HT-29 (cell line): ENCODE measurements around the gene PRDM8. TPM values are rescaled to one million over a fixed set of nuclear protein-coding genes. Genes with fewer than 3 reads are reported as not detected.

Experiments used
- DNase-seq: peaks from one replicate; pipeline ENCODE4 v3.0.0-alpha.2; 2015; ENCODE audit warnings: low spot score
- total RNA-seq: library from RNA; depleted of rRNA; stranded (reverse); fragments of >200 nt; shearing (Covaris generic); gene quantifications from 2 replicates; pipeline ENCODE4 v1.2.3, GENCODE V29; 2014

PRDM8 gene
- total RNA-seq, 1 experiment from 2014 or later: 7.0 TPM

GRCh38 chr4:80199947-80200346, 2.6 kb downstream of the PRDM8 start:
- no peak for DNase-seq

GRCh38 chr4:80201252-80202151, 4.2 kb downstream of the PRDM8 start:
- peak; percentile 66 for DNase-seq

- peak; percentile 84 for DNase-seq
Measured at GRCh38 chr4:80202190-80202711, 4.9 kb downstream of the PRDM8 start.

GRCh38 chr4:80202741-80203553, 5.6 kb downstream of the PRDM8 start:
- DNase-seq: peak; percentile 48

- DNase-seq: no peak
Measured at GRCh38 chr4:80204433-80205011, 7.2 kb downstream of the PRDM8 start.

- no peak for DNase-seq
Measured at GRCh38 chr4:80206111-80206510, 8.8 kb downstream of the PRDM8 start.

- DNase-seq: no peak
Measured at GRCh38 chr4:80206521-80207171, 9.3 kb downstream of the PRDM8 start.

GRCh38 chr4:80207172-80207583, 9.9 kb downstream of the PRDM8 start:
- no peak for DNase-seq

- no peak for DNase-seq
Measured at GRCh38 chr4:80207664-80208063, 10.4 kb downstream of the PRDM8 start.

- DNase-seq: no peak
Measured at GRCh38 chr4:80208610-80209339, 11.5 kb downstream of the PRDM8 start.

- no peak for DNase-seq
Measured at GRCh38 chr4:80209340-80209701, 12.0 kb downstream of the PRDM8 start.

GRCh38 chr4:80210549-80210948, 13.2 kb downstream of the PRDM8 start:
- no peak for DNase-seq

GRCh38 chr4:80213117-80213815, 16.0 kb downstream of the PRDM8 start:
- peak; percentile 30 for DNase-seq

- DNase-seq: peak; percentile 53
Measured at GRCh38 chr4:80215449-80216052, 18.2 kb downstream of the PRDM8 start.

- no peak for DNase-seq
Measured at GRCh38 chr4:80216100-80216761, 18.9 kb downstream of the PRDM8 start.

GRCh38 chr4:80219301-80220025, 22.2 kb downstream of the PRDM8 start:
- no peak for DNase-seq

- DNase-seq: no peak
Measured at GRCh38 chr4:80220711-80221110, 23.4 kb downstream of the PRDM8 start.

GRCh38 chr4:80221161-80221560, 23.9 kb downstream of the PRDM8 start:
- DNase-seq: peak; percentile 39
